T-helper 2 cell treated with Interferon-gamma antibody and Interleukin-4, amounts not matched to agents 100 ng/mL and 5 ng/mL, for 36 hours (primary cell): ENCODE results near the gene PTPRO. TPM values are rescaled to one million over a fixed set of nuclear protein-coding genes. Genes with fewer than 3 reads are reported as not detected.

ENCODE experiments used
- intact Hi-C: fragments of 100-400 bp; cut with micrococcal nuclease; formaldehyde crosslinking; loops from one replicate; pipeline ENCODE4 v1.15.1; 2023
- total RNA-seq: library from RNA; stranded (reverse); gene quantifications from 2 replicates; pipeline ENCODE4 v1.2.3, GENCODE V29; 2022

PTPRO gene
- total RNA-seq, result 3.5 and 4.0 TPM in 2 replicates

GRCh38 chr12:15322164-15323061 lies at the start of gene PTPRO:
Gene PTPRO, plus strand, starts transcription at chr12:15322508.
- intact Hi-C loops, result no loop called here

DNA sequence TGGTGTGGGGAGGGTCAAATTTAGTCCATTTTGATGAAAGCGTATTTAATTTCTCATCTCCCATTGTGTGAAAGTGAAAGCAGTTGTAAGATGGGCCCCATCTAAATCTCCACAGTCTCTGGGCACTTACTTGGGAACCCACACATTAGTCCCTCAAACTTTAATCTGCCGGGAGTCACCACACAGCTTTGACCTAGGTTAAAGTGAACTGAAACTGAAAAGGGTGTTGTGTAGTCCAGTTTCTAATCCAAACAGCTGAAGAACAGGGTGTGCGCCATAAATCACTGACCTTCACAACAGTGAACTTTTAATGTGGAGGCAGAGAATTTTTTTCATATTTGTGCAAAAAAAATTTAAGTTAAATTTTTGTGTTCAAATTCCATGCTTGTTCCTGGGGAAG lies 48.4 kb upstream of the PTPRO start:
- intact Hi-C loops, result no loop called here

DNA sequence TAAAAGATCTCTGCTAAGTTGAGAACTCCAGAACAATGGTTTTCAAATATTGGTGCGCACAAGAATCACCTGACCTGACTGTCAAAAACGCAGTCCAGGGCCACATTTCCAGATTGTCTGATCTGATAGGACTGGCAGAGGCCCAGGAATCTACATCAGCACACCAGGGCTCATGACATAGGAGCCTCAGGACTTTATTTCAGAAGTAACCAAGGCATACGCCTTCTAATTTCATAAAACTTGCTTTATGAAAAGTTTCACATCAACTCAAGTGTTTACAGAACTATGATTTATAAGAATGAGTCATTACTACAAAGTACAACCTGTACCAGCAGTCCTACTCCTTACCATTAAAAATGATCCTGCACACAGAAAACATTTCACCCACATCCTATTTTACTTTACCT lies 47.7 kb upstream of the PTPRO start:
- intact Hi-C loops, result no loop called here

DNA sequence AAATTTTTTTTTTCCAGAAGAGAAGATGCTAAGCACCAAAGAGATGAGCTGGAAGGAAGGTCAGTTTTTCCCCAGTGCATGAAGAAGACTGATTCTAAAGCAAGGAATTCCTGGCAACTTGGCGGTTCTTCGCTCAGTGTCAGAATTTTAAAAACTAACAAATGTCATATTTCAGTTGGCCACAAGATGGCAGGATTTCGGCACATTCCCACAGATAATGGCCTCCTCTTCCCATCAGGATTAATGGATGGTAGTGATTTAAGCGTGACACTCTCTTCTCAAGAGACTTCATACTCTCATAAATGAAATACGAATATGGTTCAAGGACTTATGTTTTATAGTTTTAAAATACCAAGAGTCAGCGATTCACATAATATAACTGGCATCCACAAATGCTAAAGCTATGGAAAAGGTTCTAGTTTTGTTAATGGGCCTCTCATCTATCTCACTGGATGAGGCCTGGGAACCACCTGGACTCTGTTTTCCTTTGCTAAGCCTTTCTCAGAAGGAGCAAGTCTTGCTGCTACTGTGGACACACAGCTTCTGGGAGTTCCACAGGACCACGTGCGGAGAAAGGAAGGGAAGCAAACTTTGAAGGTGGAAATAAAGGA lies 46.1 kb upstream of the PTPRO start:
- intact Hi-C loops, result loop anchor here (2.0 to 5.0 kb wide), 3 partner anchors 247 to 581 kb away; no protein-coding TSS in a partner anchor

- intact Hi-C loops, result loop anchor here (5.0 kb wide), 1 partner anchor 578 kb away; no protein-coding TSS in a partner anchor
These were observed 43.3 kb upstream of the PTPRO start for GRCh38 chr12:15278816-15279658.

GRCh38 chr12:15280930-15281329 lies 41.4 kb upstream of the PTPRO start:
- intact Hi-C loops, result no loop called here

DNA sequence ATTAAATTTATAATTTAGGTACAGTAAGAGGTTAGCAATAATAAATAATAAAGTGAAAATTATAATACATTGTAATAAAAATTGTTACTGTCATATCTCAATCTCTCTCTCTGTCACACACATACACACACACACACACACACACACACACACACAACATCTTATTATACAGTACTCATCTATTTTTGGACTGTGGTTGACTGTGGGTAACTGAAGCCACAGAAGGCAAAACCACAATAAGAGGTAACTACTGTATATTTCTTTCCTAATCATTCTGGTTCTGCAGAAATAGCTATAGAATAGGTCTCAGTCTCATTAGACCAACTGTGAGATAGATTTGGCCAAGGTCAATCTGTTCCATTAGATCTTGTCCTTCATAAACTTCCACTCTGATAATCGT lies 33.1 kb upstream of the PTPRO start:
- intact Hi-C loops, result no loop called here

- intact Hi-C loops, result no loop called here
These were observed 28.6 kb upstream of the PTPRO start for GRCh38 chr12:15293731-15294130.

- intact Hi-C loops, result no loop called here
These were observed 22.4 kb upstream of the PTPRO start for GRCh38 chr12:15299947-15300346.

DNA sequence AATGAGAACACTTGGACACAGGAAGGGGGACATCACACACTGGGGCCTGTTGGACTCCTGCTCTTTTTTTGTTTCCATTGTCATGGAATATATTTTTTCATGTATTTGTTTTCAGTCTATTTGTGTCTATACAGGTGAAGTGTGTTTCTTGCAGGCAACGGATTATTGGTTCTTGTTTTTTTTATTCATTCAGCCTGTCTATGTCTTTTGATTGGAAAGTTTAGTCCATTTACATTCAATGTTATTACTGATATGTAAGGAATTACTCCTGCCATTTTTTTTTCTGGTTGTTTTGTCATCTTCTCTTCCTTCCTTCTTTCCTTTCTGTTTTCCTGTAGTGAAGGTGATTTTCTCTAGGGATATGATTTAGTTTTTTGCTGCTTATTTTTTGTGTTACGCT lies 18.0 kb upstream of the PTPRO start:
- intact Hi-C loops, result no loop called here

- intact Hi-C loops, result no loop called here
These were observed 15.7 kb upstream of the PTPRO start for GRCh38 chr12:15306605-15307004.

GRCh38 chr12:15307079-15307478 lies 15.2 kb upstream of the PTPRO start:
- intact Hi-C loops, result no loop called here

- intact Hi-C loops, result no loop called here
These were observed 3.5 kb upstream of the PTPRO start for GRCh38 chr12:15318841-15319240.

DNA sequence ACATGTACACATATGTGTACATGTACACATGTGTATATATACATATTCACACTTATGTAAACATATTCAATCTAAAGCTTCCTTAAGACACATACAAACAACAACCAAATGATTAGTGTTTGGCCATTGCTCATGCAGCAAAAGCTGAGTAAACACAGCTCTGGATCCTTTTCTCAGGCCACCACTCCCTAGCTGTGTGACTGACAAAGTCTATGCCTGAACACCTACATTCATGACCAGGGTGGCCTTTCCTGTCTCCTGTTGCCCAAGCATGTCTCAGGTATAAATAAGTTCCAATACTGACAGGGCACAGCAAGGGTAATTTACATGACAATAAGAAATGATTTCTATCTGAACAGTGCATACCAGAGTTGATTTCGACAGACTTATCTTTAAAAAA lies 1.4 kb upstream of the PTPRO start:
- intact Hi-C loops, result no loop called here

DNA sequence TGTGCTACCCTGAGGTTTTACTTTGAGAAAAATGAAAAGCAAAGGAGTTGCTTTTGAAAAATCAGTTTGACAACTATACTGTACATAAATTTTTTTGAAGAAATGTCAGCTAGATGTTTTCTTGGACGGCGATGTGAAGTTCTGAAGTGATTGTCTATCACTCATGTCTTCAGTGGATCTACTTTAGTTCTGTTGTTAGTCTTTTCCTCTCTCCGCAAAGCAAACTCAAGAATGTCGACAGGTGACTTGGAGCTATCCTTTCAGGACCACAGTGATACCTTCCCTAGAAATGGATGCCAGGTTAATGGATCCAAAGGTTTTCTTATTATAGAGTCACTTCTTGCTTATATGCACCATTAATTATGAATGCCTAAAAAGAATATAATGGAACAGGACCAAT lies 1.2 kb downstream of the PTPRO start:
- intact Hi-C loops, result no loop called here

DNA sequence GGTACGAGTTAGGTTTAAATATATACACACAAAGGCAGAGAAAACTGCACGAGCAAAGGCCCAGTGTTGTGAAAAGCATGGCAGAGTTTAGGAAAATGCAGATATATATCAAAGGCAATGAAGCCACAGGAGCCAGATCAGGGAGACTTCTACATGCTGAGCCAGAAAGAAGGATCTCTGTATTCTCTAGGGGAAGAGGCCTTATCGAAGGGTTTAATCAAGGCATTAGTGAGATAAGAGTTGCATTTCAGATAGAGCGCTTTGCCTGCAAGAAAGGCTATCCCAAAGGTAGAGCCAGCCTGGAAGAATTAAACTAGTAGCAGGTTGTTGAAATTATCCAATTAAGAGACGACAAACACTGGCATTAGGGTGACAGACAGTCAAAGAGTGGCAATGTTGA lies 7.6 kb downstream of the PTPRO start:
- intact Hi-C loops, result no loop called here

- intact Hi-C loops, result no loop called here
These were observed 11.9 kb downstream of the PTPRO start for GRCh38 chr12:15334225-15334624.

- intact Hi-C loops, result no loop called here
These were observed 13.7 kb downstream of the PTPRO start for GRCh38 chr12:15335959-15336358.

GRCh38 chr12:15336768-15337553 lies 14.7 kb downstream of the PTPRO start:
- intact Hi-C loops, result no loop called here

DNA sequence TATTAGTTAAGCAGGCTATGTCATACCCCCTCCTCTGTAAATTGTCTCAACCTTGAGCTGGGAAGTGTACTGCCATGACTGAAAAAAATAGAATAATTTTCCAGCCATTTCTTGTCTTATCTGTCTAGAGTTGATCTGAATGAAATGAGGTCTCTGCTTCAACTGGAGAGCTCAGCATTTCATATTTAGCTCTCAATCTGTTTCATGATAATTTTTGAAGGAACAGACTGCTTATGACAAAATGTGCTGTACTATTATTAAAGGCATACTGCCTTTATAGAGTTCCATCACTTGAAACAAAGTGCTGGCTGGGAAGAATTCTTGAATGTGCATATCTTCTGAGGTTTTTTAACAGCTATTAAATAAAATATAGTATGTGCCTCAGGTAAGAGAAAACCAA lies 19.1 kb downstream of the PTPRO start:
- intact Hi-C loops, result no loop called here

DNA sequence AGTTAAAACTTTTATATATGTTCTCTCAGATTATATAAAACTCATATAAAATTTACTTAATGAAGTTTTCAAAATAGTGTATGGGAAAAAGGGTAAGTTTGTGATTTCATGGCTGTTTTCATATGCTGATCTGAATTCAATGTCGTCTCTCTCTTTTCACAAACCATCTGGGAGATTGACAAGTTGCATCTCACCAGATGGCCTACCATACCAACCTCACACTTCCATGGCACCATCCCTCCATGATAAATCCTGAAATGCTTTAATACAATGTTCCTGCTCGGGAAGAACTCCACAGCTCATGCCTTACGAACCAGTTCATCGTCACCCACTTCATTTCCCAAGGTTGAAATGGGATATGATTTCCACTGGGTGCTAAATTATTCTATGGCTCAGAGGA lies 22.3 kb downstream of the PTPRO start:
- intact Hi-C loops, result no loop called here
